IPS DF 4.7 (cell line): ENCODE results near the gene BLACAT1.

Experiments used
- DNase-seq: peaks from one replicate; pipeline ENCODE4 v3.0.0-alpha.2; 2013; ENCODE audit warnings: low spot score; ENCODE audit errors: extremely low read depth

Gene BLACAT1

DNA sequence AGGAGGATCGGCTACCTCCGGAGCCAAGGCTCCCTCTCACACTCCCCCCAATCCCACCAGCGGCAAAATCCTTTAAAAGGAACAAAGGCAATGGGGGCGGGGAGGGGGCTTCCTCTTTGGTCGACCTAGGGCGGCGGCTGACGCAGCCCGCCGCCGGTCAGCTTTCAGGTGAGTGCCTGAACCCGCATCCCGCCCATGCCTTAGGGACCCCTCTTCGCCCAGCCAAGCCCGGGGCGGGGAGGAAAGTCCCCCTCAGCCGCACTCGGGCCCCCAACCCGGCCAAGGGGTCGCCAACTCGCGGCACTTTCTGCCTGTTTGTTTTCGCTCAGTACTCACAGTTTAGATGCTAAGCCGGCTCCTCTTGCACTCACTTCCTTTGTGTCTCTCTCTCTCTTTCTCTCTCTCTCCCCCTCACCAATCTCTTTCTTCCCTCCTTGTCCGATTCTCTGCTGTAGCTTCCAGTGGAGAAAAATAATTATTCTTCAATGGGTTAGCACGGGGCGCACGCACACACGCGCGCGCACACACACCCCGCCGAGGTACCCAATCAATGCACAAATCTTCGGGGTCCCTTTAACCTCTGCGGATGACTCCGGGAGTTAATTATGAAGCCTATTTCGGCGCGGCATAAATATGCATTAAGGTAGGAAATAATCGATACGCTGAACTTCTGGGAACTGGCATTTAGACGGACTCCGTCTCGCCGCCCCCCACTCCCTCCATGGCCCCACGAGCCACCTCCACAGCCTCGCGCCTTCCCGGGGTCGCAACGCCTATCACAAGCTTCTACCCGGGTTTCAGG, at the start of gene BLACAT1:
BLACAT1 (minus strand) TSS at position 465 of the 802 bp plus-strand sequence.
- DNase-seq: no peak

DNA sequence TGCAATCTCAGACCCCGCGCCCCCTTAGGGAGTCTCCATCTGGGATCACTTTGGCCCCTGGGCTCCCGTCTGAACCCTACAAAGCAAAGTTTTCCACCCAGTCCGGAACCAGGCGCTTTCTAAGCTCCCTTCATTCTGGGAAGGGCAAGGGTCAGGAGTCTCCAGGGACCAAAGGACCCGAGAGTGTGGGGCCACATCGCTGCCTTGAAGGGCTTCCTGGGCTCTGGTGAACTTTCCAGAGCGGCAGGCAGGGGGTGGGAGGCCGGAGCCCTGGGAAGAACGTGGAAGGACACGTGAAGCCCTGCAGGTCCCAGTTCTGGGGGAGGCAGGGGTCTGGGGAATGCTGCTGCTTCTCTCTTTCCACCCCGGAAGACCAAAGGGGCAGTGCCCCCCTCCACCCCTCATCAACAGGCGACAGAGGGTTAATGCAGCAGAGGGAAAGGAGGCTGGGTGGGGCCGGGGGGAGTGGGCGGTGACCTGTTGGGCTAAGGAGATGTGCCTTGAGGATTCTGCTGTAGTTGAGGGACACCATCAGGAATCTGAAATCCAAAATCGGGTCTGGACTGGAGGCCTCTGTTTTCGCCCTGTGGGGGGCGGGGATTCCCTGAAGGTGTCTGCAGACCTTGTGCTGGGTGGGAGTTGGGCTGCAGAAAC, 49.4 kb upstream of the BLACAT1 start:
- DNase-seq: no peak

DNA sequence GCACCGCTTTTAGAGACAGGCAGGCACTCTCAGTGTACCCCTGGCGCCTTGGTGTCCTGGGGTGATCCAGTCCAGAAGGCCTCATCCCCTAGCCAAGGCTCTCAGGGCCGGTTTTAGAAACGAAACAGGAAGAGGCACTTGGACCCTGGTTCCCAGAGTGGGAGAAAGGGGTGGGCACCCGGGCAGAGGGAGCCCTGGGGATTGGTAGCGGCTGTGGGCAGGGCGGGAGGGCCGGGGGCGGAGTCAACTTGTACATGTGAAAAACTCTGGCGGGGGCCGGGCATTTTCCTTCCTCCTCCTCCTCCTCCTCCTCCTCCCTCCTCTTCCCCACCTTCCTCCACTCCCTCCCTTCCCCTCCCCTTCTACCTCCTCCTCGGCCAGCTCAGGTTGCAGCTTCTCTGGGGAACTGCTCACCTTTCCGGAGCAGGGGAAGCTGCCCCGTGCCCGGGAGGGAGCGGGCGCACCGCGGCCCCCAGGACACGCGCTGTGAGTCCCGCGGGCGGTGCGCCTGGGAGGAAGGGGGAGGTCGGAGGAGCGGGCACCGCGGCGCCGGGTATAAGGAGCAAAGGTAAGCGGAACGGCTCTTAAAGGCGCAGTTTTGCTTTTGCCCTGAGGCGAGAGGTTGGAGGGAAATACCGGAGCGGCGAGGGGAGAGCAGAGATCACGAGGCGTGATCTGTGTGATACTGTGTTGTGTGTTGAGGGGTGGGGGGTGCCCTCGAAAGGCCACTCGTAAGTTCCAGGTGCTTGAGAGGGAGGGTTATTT, 48.6 kb upstream of the BLACAT1 start, which contains the start of gene CDK18:
CDK18 (plus strand) TSS at position 359 of the 765 bp plus-strand sequence. CDS start 18,499 bp downstream, outside the sequence.
- DNase-seq: no peak

DNA sequence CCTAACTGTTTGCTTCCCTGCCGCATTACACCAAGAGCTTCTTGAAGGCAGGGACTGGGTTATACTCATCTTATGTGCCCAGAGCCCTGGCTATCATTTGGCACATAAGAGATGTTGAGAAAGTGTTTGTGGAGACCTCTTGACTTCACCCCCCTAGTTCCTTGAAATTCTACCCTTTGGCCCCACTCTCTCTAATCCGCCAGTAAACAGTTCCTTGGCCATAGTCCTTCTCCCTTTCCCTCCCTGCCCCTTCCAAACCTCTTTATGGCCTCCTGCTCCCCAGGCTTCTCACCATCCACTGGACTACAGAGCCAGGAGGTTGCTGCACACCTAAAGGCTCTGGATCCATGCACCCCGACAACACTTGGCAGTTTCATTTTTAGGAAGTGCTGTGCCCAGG, 47.1 kb upstream of the BLACAT1 start:
- DNase-seq: no peak

DNA sequence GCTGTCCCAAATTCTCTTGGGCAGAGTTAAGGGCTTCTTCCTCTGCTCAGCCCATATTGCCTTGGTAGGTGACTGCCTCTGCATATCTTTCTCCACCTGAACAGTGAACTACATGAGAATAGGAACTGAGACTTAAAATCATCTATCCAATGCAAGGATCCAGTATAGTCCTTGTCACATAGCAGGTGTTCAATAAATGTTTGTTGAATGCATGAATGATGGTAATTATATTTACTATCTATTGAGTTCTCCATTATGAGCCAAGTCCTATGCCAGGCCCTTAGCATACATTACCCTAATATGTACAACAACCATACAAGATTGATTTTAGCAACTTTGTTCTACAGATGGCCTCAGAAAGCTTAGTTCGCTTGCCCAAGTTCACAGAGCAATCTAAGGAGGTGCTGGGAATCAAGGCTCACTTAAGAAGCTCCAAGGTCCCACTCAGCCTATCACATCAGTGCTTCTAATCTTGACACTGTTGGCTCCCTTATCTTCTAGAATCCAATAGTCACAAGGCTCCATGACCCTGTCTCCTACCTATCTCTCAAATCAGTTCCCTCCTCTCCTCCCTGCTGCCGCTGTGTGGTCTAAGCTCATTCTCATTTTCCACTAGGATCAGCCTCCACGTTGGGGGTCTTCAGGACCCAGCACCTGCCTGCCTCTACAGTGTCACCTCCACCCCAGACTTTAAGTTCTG, 46.4 kb upstream of the BLACAT1 start:
- DNase-seq: no peak

DNA sequence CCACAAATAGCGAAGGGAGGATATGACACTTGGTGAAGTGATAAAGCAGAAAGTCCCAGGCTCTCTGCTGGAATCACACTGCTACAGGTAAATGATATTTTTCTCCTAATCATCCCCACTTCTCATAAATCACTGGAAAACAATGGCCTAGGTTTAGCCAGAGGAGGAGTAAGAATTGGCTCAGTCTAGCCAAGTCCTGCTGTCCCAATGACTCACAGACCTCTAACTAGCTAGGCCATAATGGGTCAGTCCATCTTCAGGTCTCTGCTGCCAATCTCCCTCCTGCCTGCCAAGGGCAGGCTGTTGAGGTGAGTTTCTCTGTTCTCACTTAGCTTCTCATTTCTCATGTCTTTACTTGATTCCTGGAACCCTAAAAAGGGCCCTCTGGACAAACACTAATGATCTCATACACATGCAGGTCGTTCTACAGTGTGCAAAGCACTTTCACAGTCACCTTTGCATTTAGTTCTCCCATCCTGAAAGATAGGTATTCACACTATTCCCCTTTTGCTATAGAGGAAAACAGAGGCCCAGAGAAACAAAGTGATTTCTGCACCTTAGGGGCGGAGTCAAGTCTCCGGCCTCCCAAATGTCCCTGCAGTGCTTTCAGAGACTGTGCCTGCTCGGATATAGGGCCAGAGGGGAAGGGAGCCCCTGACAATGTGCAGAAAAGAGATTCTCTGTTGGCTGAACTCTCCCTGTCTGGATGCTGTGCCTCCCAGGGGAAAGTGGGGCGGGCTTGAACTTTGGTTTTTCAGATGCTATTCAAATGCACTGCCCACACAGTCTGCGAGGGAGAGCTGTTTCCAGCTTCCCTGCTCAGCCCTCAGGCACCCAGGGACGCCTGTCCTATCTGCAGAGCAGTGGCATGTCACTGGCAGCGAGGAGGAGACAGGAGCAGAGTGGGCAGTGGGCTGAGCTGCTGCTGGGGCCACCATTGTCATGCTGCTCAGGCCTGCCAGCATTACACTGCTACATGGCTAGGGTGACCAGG, 44.7 kb upstream of the BLACAT1 start:
- DNase-seq: no peak

DNA sequence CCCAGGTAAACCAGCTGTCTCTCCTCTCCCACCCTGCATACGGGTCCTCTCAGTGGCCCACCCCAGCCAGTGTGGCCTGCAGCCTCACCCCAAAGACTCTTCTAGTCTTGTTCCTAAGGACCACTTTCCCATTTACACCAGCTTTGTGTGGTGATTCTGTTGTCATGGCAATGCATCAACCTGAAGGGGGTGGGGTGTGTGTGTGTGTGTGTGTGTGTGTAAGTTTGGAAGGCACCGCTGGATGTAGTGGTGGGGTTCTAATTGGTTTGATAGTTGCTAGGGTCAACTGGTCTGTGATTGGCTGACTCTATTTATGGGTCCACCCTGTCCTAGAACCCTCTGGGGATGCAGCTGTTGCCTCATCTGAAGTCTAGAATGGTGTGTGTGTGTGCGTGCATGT, 43.9 kb upstream of the BLACAT1 start:
- DNase-seq: no peak

DNA sequence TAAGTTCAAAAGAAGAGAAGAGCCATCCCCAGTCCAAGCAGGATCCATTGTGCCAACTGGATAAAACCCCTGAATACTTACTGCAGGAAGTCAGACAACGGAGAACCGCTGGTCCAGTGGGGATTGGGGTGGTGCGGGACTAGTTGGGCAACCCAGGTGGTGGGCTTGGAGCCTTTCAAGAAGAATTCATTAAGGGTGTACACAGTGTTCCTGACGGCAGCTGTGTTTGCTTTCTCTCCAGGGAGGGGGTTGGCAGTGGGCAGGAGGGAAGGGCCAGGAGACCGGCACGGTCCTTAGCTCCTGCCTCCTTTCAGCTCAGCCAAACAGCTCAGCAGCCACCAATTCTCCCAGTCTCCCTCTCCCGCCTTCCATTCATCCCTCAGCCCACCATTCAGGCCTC, 41.5 kb upstream of the BLACAT1 start:
- DNase-seq: no peak

DNA sequence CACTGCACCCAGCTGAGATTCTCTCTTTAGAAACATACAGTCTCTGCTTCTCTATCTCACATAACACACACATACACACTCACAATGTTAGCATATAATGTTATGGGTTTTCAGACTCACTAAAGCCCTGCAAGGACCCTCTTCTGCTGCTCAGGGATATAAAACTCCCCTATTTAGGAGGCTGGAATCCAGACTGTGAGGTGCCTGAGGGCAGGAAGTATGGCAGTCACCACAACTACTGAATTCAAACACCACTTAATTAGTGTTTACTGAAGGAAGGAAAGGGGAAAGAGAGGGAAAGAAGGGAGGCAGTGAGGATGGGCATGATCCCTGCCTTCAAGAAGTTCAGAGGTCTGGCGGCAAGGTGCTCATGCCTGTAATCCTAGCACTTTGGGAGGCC, 40.8 kb upstream of the BLACAT1 start:
- no peak for DNase-seq

DNA sequence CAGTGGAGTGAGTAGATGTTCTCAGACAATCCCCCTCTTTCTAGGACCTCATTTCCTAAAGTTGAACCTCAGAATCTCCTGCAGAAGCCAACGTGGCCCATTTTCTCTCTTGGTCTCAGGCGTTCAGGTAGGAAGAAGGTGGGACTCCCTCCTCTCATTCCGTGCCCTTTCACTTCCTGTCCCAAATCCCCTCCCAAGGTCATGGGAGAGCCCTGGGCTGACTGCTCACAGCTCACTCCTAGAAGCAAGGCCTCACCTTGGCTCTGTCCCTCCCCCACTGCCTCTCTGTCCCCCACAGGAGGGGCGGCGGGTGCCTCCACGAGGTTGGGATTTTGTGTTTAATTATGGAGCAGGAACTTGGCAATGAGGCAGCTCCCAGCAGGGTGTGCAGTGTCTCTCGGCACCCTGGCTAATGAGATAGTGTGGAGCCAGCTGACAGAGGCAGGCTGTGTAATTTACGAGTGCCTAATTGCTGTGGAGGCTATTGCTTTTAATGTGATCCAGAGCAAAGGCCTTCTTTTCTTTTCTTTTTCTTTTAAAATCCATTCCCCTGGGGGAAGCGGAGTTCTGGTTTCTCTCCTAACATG, 39.5 kb upstream of the BLACAT1 start:
- no peak for DNase-seq

DNA sequence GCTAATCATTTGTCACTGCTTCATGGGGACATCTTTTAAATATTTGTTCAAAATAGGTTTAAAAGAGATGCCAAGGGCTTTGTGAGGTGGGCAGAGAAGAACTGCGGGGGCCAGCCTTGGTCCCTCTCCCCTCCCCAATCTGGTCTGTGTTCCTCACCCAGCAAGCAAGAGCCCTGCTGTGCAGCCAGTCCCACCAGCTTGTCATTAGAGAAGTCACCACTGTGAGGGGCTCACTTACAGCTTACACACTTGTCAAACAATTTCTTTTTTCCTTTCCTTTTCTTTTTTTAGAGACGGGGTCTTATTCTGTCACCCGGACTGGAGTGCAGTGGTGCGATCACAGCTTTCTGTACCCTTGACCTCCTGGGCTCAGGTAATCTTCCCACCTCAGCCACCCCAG, 38.3 kb upstream of the BLACAT1 start:
- no peak for DNase-seq

DNA sequence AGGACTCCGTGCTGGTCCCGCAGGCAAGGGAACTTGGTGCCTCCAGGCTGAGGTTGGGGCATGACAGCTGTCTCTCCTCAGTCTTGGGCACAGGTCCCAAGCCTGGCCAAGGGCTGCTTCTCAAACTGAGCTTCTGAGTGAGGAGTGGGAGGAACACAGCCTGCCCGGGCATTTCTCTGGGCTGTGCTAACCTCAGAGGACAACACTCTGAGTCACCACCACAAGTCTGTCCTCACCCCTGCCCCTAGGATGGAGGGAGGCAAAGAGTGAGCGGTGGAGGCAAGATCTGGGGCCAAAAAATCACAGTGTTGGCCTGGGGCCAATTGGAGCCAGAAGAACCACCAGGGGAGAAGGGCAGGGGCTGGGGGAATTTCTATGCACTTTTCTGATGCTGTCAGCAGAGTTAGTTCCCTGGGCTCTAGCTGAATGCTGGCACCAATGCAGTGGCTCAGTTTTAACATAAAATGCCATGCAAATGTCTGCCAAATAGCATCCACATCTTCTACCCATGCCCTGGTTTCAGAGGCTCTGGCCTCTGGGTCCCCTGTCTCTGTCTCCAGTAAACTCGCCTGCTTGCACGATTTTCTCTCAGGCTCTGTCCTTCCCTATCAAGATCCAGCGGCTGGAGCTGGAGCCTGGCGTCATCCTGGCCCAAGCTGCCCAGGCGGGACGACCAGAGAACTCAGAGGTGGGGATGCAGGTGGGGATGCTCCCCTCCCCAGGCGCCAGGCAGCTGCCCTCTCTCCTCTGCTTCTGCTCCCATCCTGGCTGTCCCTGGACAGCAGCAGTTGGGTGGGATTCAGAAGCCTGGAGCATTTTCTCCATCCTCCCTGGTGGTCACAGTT, 37.6 kb upstream of the BLACAT1 start:
- no peak for DNase-seq

DNA sequence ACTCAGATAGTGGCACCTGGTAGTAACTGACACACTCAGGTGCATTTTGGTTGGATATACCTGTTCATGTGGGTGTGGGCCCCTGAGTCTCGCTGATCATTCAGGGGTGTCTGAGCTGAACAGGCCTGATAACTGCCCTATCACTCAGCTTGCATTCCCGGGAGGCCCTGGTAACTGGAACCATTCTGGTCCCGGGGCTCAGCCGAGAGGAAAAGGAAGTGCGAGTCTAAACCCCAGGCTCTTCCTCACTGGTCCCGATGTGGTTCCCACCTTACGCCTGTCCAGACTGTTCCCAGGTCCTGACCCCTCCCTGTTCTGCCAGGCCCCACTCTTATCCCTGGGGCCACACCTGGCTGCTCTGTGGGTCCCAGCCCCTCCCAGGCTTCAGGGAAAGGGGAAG, 36.9 kb upstream of the BLACAT1 start:
- DNase-seq: no peak

DNA sequence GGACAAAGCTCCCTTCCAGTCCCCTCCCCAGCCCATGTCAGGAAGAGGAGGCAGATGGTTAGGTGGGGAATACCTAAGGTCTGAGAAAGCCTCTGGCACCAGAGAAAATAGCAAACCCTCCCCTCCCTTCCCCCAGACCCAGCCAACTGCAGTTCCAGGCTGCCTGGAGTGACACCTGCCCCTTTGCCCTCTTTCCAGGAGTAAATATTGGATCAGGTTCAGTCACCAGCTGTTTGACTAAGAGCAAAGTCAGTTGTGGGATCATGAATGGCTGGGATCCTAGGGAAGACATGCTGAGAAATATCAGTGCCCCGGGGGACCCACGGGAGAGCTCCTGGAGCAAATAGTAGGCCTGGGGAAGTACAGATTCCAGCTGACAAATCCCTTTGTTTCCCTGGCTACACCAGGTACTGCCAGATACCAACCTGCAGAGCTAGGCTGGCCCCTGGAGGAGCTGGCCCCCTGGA, 36.4 kb upstream of the BLACAT1 start:
- DNase-seq: no peak

DNA sequence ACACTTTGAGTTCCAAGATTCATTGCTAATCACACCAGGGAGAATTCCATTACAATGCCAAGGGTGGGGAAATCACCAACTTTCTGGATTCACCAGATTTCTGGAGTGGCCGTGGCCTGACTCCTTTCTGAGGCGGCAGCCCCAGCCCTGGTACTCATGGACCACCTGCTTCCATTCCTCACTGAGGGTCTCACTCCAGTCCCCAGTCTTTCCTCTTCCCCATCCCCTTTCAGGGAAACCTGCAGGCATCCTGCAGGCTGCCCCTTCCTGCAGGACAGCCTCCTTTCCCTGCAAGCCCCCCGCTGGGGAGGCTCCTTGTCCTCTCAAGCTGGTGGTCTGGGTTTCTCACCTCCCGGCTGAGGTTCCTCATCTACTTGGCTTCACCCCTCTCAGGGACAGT, 35.9 kb upstream of the BLACAT1 start:
- DNase-seq: no peak

DNA sequence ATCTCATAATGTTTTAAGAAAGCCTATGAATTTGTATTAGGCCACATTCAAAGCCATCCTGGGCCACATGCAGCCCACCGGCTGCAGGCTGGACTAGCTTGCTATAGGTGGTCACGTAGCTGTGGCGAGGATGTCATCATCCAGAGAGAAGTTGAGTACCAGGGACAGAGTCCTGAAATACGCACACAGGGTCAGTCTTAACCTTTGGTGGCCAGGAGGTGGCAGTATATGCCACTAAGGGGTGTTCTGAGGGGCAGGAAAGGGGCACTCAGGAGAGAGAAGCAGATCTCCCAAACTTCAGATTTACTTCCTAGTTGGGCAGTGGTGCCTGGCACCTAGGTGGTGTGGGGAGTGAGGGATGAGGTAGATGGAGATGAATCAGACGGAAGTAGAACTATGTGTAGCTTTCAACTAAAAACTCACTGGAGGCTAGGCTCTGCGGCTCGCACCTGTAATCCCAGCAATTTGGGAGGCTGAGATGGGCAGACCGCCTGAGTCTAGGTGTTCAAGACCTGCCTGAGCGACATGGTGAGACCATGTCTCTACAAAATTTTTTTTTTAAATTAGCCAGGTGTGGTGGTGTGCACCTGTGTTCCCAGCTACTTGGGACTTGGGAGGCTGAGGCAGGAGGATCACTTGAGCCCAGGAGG, 32.4 kb upstream of the BLACAT1 start:
- DNase-seq: no peak

DNA sequence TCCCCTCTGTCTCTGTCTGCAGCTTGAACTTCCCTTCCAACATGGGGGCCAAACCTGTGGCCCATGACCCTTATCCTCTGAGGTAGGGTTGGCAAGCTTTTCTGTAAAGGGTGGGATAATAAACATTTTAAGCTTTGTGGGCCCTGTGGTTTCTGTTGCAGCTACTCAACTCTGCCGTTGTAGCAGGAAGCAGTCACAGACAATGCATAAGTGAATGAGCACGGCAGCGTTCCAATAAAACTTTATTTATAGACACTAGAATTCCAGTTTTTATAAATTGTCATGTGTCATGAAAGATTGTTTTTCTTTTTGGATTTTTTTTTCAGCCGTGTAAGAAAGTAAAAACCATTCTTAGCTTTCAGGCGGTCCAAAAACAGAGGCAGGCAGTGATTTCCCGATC, 30.4 kb upstream of the BLACAT1 start:
- no peak for DNase-seq
